ENCODE measurements around the gene TYRO3.
"Not testable (repeated sequence)": the region's sequence is repeated elsewhere in the genome, so short reads cannot be mapped to it uniquely, and the experiment has no call there.

TYRO3 gene

DNA sequence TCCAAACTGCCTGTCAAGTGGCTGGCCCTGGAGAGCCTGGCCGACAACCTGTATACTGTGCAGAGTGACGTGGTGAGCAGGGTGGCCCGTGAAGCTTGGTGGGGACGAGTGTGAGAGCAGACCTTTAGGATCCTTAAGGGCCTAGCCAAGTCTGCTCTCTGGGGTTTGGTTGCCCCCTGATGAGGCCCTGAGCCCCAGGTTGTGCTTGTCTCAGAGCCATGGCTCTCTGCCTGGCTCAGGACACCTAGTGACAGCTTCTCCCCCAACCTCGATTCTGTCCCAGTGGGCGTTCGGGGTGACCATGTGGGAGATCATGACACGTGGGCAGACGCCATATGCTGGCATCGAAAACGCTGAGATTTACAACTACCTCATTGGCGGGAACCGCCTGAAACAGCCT lies 14.4 kb downstream of the TYRO3 start:
- DNase-seq (ENCODE audit: low read depth in 2 of 2), result no peak

GRCh38 chr15:41574158-41574557 lies 15.1 kb downstream of the TYRO3 start:
- no peak for DNase-seq (ENCODE audit: low read depth in 2 of 2)

GRCh38 chr15:41575282-41575681 lies 16.3 kb downstream of the TYRO3 start:
- no peak for DNase-seq (ENCODE audit: low read depth in 2 of 2)

DNA sequence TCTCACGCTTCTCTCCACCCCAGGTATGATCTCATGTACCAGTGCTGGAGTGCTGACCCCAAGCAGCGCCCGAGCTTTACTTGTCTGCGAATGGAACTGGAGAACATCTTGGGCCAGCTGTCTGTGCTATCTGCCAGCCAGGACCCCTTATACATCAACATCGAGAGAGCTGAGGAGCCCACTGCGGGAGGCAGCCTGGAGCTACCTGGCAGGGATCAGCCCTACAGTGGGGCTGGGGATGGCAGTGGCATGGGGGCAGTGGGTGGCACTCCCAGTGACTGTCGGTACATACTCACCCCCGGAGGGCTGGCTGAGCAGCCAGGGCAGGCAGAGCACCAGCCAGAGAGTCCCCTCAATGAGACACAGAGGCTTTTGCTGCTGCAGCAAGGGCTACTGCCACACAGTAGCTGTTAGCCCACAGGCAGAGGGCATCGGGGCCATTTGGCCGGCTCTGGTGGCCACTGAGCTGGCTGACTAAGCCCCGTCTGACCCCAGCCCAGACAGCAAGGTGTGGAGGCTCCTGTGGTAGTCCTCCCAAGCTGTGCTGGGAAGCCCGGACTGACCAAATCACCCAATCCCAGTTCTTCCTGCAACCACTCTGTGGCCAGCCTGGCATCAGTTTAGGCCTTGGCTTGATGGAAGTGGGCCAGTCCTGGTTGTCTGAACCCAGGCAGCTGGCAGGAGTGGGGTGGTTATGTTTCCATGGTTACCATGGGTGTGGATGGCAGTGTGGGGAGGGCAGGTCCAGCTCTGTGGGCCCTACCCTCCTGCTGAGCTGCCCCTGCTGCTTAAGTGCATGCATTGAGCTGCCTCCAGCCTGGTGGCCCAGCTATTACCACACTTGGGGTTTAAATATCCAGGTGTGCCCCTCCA lies 19.1 kb downstream of the TYRO3 start:
- no peak for DNase-seq (ENCODE audit: low read depth in 2 of 2)

DNA sequence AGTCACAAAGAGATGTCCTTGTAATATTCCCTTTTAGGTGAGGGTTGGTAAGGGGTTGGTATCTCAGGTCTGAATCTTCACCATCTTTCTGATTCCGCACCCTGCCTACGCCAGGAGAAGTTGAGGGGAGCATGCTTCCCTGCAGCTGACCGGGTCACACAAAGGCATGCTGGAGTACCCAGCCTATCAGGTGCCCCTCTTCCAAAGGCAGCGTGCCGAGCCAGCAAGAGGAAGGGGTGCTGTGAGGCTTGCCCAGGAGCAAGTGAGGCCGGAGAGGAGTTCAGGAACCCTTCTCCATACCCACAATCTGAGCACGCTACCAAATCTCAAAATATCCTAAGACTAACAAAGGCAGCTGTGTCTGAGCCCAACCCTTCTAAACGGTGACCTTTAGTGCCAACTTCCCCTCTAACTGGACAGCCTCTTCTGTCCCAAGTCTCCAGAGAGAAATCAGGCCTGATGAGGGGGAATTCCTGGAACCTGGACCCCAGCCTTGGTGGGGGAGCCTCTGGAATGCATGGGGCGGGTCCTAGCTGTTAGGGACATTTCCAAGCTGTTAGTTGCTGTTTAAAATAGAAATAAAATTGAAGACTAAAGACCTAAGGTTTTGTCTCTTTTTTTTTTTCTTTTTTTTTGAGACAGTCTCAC lies 19.8 kb downstream of the TYRO3 start:
- DNase-seq (ENCODE audit: low read depth in 2 of 2), result no peak

- no peak for DNase-seq (ENCODE audit: low read depth in 2 of 2)
Measured at GRCh38 chr15:41581110-41581509, 22.1 kb downstream of the TYRO3 start.

DNA sequence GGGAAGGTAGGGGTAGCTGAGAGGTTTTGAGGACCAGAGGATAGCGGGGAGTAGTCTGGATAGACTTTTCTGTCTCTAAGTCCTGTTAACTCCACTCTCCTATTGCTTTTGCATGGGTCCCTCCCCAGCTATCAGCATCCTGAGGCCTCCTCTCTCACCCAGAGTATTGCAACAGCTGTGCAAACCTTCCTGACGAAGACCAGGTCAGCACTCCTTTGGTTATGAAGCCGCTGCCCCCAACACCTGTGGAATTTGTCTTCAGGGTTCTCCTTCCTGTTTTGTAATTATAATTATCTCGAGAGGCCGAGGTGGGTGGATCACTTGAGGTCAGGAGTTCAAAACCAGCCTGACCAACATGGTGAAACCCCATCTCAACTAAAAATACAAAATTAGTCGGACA lies 24.8 kb downstream of the TYRO3 start:
- no peak for DNase-seq (ENCODE audit: low read depth in 2 of 2)

- DNase-seq (ENCODE audit: low read depth in 2 of 2), result no peak
Measured at GRCh38 chr15:41584636-41585126, 25.7 kb downstream of the TYRO3 start.

- peak; percentile 24 to 41 for DNase-seq (ENCODE audit: low read depth in 2 of 2)
Measured at GRCh38 chr15:41585127-41586047, 26.4 kb downstream of the TYRO3 start.

- DNase-seq (ENCODE audit: low read depth in 2 of 2), result not testable (repeated sequence)
Measured at GRCh38 chr15:41586531-41587282, 27.7 kb downstream of the TYRO3 start.

DNA sequence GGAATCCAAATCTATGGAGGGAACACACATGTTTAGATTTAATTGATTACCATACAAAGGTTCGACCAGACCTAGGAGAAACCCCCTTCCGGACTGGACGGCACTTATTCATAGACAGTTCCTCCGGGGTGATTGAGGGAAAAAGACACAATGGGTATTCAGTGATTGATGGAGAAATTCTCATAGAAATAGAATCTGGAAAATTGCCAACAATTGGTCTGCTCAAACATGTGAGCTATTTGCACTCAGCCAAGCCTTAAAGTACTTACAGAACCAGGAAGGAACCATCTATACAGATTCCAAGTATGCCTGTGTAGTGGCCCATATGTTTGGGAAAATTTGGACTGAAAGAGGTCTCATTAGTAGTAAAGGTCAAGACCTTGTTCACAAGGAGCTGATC lies 30.0 kb downstream of the TYRO3 start:
- not testable (repeated sequence) for DNase-seq (ENCODE audit: low read depth in 2 of 2)

- not testable (repeated sequence) for DNase-seq (ENCODE audit: low read depth in 2 of 2)
Measured at GRCh38 chr15:41589571-41589970, 30.6 kb downstream of the TYRO3 start.

- not testable (repeated sequence) for DNase-seq (ENCODE audit: low read depth in 2 of 2)
Measured at GRCh38 chr15:41591217-41591616, 32.2 kb downstream of the TYRO3 start.

GRCh38 chr15:41592718-41593117 lies 33.7 kb downstream of the TYRO3 start:
- DNase-seq (ENCODE audit: low read depth in 2 of 2), result not testable (repeated sequence)

- no peak for DNase-seq (ENCODE audit: low read depth in 2 of 2)
Measured at GRCh38 chr15:41594801-41595746, 36.1 kb downstream of the TYRO3 start.

DNA sequence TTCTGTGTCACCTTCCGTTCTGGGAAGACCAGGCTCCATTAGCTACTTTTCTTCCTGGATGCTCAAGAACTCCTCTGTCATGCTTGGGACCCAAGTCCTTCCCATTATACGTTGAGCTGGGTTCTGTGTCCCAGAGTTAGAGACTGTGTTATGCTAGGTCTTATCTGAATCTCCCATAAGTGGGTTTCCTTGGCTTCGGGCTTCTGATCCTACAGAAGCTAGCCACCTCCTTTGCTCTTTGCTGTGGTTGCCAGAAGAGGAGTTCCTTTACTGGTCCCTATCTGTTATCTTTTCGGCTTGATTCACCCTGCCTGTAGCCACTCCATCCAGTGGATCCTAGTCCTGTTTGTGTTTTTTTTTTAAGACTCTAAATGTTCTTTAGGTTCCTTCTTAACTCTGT lies 38.0 kb downstream of the TYRO3 start:
- no peak for DNase-seq (ENCODE audit: low read depth in 2 of 2)

DNA sequence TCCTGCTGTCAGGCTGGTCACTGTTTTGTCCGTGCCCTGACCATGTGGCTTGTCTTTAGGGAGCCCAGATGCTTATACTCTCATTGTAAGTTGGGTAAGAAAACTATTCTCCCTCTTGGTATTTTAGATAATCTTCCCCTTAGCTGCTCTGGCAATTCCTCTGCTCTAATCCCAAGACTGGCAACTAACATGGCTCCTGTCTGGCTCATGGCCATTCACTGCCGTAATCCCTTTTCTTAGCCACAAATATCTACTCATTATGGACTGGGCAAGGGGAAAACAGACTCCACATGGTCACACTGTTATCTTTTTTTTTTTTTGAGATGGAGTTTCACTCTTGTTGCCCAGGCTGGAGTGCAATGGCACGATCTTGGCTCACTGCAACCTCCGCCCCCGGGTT lies 38.8 kb downstream of the TYRO3 start:
- no peak for DNase-seq (ENCODE audit: low read depth in 2 of 2)

DNA sequence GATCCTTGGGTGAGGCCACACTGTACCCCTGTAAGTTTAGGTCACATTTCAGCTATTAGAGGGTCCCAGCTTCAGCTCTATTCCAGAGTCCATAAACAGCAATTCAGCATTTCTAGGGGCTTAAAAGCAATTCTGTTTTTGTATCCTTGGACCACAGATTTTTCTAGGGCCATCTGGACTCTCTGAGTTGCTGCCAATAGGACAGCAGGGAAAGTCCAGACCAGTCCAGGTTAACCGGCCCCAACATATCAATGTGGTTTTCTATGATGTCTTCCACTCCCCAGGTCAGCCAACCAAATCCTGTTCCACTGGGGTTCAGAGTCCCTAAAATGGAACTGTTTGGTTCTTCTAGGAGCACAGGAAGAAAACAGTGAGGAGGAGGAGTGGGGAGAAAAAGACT lies 40.0 kb downstream of the TYRO3 start:
- no peak for DNase-seq (ENCODE audit: low read depth in 2 of 2)

GRCh38 chr15:41603411-41603935 lies 44.5 kb downstream of the TYRO3 start:
- DNase-seq (ENCODE audit: low read depth in 2 of 2), result no peak
